ENCODE data around the gene RWDD2A. TPM values are rescaled to one million over a fixed set of nuclear protein-coding genes. Genes with fewer than 3 reads are reported as not detected.
A peak's percentile ranks its signal among the peaks of the same experiment; 100 is the strongest.

The RWDD2A gene
- total RNA-seq (1 to 10 TPM; 2.5 to 4.1 (median 3.7) TPM), polyA plus RNA-seq (1 to 10 TPM; 1.9 to 2.4 (median 2.3) TPM)

DNA sequence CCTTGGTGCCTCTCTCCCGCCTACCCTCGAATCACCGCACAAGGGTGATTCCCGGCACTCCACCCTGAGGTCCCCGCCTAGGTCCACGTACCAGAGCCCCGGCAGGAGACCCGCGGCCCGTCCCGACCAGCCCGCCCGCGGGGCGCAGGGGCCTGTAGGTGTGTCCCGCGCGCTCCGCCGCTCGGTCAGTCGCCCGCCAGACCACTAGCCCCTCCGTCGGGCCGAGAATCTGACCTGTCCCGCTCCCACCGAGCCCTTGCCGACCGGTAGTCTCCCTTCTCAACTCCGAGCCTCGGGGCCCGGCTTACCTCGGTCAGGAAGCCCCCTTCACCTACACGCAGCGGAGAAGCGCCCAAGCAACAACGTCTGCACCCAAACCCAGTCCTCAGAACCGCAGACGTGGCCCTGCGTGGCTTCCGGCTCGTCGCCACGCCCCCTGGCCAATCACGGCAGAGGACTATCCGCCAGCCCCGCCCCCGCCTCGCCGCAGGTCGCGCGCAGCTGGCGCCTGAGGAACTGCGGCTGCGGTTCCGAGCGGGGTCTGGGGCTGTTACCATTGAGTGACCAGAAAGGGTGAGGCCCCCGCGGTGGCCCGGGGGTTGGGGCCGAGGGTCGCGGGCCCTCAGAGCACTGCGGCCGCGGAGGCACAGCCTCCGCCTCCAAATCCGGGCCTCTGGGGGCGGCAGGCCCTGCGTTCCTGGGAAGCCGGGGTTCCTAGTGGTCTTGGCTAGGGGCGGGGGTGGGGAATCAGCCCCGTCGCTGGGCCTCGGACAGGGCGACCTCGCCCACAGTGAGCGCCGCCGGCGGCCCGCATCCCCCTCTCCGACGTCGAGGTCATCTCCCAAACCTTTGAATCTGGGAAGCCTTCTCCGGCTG lies at the start of gene RWDD2A, which contains the start of gene PGM3:
TSS of gene RWDD2A (plus strand) at position 487 of the 876 bp plus-strand sequence. CDS start 1,095 bp downstream, outside the sequence.
TSS of gene PGM3 (minus strand) at position 395 of the 876 bp plus-strand sequence. CDS start 2,253 bp downstream, outside the sequence.
- Histone ChIP-seq H3K36me3 (peaks cover 0 to 15% (median 0%) of the 10 kb centered on the region in 4 donors), H3K4me3 (peak within 1 kb of the TSS; percentile 68 to 94 (median 89)), H3K27ac (peak within 1 kb of the TSS; percentile 77 to 88 (median 86)), H3K9me3 (no peaks in the 10 kb centered on the region), H3K27me3 (no peaks in the 10 kb centered on the region), H3K4me1 (peaks cover 0 to 23% (median 16%) of the 10 kb centered on the region in 4 donors)
- DNase-seq: peak; percentile 94
- TF ChIP-seq POLR2AphosphoS5 (IDR thresholded peaks at IDR 0.05) (peak; percentile 88 to 97 (median 92)), POLR2A (IDR thresholded peaks at IDR 0.05) (peak; percentile 73 to 75), EP300 (IDR thresholded peaks at IDR 0.05) (no peak)
- TF ChIP-seq, protein P1, sequence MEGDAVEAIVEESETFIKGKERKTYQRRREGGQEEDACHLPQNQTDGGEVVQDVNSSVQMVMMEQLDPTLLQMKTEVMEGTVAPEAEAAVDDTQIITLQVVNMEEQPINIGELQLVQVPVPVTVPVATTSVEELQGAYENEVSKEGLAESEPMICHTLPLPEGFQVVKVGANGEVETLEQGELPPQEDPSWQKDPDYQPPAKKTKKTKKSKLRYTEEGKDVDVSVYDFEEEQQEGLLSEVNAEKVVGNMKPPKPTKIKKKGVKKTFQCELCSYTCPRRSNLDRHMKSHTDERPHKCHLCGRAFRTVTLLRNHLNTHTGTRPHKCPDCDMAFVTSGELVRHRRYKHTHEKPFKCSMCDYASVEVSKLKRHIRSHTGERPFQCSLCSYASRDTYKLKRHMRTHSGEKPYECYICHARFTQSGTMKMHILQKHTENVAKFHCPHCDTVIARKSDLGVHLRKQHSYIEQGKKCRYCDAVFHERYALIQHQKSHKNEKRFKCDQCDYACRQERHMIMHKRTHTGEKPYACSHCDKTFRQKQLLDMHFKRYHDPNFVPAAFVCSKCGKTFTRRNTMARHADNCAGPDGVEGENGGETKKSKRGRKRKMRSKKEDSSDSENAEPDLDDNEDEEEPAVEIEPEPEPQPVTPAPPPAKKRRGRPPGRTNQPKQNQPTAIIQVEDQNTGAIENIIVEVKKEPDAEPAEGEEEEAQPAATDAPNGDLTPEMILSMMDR (IDR thresholded peaks at IDR 0.05): no peak
- WGBS, 2 donors: 0 to 1% methylated on average over 88 of the region's 88 CpGs
- intact Hi-C loops (cut with DNase I): loop anchor here (5.0 to 10.0 kb wide), 2 partner anchors 126 to 948 kb away; partner anchors contain the start of genes DOP1A, IBTK and UBE3D

DNA sequence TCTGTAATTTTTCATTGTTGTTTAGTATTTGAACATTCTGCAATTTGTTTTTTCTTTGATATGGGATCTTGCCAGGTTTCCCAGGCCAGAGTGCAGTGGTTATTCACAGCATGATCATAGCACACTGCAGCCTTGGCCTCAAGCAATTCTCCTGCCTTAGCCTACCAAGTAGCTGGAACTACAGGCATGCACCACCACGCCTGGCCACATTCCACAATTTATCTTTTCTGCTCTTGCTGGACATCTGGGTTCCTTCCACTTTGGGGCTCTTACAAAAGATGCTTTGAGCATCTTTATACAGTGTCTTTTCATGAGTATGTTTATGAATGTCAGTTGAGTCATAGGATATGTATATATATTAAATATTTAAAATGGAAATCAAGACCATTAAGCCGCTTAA lies 42.0 kb upstream of the RWDD2A start:
- H3K36me3 ChIP-seq: peaks cover 0 to 84% (median 5%) of the 10 kb centered on the region in 4 donors
- intact Hi-C loops (cut with DNase I): no loop called here
- H3K4me3 ChIP-seq: no peak overlapping the region
- no peak for DNase-seq
- H3K27ac ChIP-seq: no peak overlapping the region
- TF ChIP-seq, protein P1 (IDR thresholded peaks at IDR 0.05): no peak
- TF ChIP-seq POLR2AphosphoS5 (IDR thresholded peaks at IDR 0.05) (no peak), POLR2A (IDR thresholded peaks at IDR 0.05) (no peak), EP300 (IDR thresholded peaks at IDR 0.05) (no peak)
- H3K4me1 ChIP-seq: no peaks in the 10 kb centered on the region
- no peaks in the 10 kb centered on the region for H3K27me3 ChIP-seq
- WGBS, 2 donors: 93 to 94% methylated on average over 2 of the region's 2 CpGs
- H3K9me3 ChIP-seq: no peaks in the 10 kb centered on the region

DNA sequence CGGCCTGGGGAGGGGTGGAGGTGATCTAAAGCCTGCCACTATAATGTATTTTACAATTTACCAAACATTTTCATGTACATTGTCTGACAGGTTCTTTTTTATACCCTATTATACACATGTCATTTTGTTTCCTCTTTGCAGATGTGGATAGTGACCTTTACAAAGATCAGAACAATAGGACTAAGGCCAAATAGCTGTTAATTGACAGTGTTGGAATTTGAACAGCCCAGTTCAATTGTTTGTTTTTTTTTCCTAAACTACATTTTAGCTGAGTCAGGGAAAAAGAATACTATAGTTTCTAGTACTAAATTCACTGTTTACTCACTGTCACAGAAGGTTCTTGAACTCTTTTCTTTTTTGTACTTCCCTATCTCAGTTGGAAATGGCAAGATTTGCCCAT lies 40.2 kb upstream of the RWDD2A start:
- intact Hi-C loops (cut with DNase I): no loop called here
- Histone ChIP-seq H3K4me1 (no peaks in the 10 kb centered on the region), H3K27me3 (no peaks in the 10 kb centered on the region), H3K9me3 (no peaks in the 10 kb centered on the region), H3K4me3 (no peak overlapping the region), H3K36me3 (peaks cover 0 to 84% (median 4%) of the 10 kb centered on the region in 4 donors), H3K27ac (no peak overlapping the region)
- TF ChIP-seq POLR2A (IDR thresholded peaks at IDR 0.05) (no peak), POLR2AphosphoS5 (IDR thresholded peaks at IDR 0.05) (no peak), EP300 (IDR thresholded peaks at IDR 0.05) (no peak)
- TF ChIP-seq, protein P1 (IDR thresholded peaks at IDR 0.05): no peak
- 82 to 93% methylated on average over 1 of the region's 1 CpG for WGBS, 2 donors
- DNase-seq: no peak

DNA sequence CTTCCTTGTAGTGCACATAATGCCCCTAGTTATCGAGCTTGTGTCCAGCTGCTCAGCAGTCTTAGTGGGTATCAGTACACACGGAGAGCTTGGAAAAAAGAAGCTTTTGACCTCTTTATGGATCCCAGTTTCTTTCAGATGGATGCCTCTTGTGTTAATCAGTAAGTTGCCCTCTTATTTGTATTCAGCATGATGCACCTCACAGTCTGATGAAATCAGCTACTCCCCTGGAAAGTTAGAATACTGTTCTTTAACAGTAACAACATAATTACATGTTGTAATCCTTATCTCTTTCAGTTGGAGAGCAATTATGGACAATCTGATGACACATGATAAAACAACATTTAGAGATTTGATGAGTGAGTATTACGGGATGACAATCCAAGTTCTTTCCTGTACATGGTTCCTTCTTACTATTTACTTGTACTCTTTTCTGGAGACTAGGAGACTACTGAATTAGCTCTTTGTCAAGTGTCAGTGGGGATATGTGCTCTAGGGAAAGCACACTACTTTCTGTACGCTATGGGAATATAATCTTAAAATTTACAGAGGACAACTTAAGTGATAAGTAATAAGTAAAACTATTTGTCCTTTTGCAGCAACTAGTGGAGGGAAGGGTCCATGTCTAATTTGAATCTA lies 39.2 kb upstream of the RWDD2A start:
- Histone ChIP-seq H3K4me1 (no peaks in the 10 kb centered on the region), H3K36me3 (peaks cover 0 to 90% (median 4%) of the 10 kb centered on the region in 4 donors), H3K27ac (no peak overlapping the region), H3K4me3 (no peak overlapping the region), H3K27me3 (no peaks in the 10 kb centered on the region), H3K9me3 (no peaks in the 10 kb centered on the region)
- intact Hi-C loops (cut with DNase I): no loop called here
- no peak for TF ChIP-seq POLR2AphosphoS5 (IDR thresholded peaks at IDR 0.05)
- 49 to 78% methylated on average over 4 of the region's 4 CpGs for WGBS, 2 donors
- no peak for DNase-seq

DNA sequence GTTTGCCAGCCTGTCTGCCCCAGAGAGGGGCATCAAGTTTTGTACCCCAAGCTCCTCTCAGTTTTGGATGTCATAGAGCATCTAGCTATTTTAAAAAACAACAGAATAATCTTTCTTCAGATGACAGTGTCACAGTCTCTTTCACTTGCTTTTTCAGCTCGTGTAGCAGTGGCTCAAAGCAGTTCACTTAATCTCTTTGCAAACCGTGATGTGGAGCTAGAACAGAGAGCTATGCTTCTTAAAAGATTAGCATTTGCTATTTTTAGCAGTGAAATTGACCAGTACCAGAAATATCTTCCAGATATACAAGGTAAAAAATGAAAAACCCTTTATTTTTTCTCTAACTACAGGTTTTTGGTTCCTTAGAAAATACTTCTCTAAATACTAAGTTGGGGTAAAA lies 37.4 kb upstream of the RWDD2A start:
- H3K27me3 ChIP-seq: no peaks in the 10 kb centered on the region

More for the DNA sequence above, 37.4 kb upstream of the RWDD2A start:
- no peaks in the 10 kb centered on the region for H3K4me1 ChIP-seq
- H3K27ac ChIP-seq: no peak overlapping the region
- DNase-seq: no peak
- H3K9me3 ChIP-seq: no peaks in the 10 kb centered on the region
- no peak for TF ChIP-seq POLR2A (IDR thresholded peaks at IDR 0.05)
- no peak for TF ChIP-seq POLR2AphosphoS5 (IDR thresholded peaks at IDR 0.05)
- TF ChIP-seq EP300 (IDR thresholded peaks at IDR 0.05): no peak
- TF ChIP-seq, protein P1 (IDR thresholded peaks at IDR 0.05): no peak
- H3K36me3 ChIP-seq: peaks cover 0 to 100% (median 6%) of the 10 kb centered on the region in 4 donors
- intact Hi-C loops (cut with DNase I): no loop called here
- 88% methylated on average over 2 of the region's 2 CpGs for WGBS, 2 donors
- no peak overlapping the region for H3K4me3 ChIP-seq

Measured in sigmoid colon (tissue), 7 donors.